GM12874 (cell line): ENCODE results near the gene KANSL1L.

Experiments used
- TF ChIP-seq, protein P1 (sequence below): IDR thresholded peaks from 2 replicates; pipeline ENCODE4 v1.5.1; 2011; ENCODE audit warnings: low read depth, mild to moderate bottlenecking, control low read depth, low read length, moderate library complexity; ENCODE audit not compliant: insufficient read depth

Gene KANSL1L

DNA sequence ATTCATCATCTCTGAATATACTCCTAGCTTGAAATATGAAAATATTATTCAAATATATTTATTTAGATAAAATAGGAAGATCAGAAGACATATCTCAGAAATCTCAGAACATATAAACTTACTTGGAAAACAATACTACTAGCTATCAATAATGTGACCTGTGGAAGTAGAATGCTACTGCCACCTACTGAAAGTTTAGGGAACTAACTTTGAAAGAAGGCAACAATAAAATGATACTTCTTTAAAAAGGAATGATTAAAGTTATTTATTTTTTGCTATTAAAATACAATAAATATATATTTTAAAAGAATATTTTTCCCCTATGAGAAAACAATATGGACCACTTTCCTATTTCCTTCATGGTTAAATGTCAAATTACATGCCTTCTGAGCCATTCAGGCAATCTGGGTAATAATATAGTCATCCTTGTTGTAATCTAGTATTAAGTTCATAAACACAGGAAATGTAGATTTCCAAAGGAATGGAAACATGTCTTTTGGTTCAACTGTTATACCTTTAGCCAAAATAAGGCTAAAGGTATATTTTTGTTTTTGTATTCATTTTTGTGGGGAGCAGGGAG, 28.1 kb upstream of the KANSL1L start:
- TF ChIP-seq, protein P1, sequence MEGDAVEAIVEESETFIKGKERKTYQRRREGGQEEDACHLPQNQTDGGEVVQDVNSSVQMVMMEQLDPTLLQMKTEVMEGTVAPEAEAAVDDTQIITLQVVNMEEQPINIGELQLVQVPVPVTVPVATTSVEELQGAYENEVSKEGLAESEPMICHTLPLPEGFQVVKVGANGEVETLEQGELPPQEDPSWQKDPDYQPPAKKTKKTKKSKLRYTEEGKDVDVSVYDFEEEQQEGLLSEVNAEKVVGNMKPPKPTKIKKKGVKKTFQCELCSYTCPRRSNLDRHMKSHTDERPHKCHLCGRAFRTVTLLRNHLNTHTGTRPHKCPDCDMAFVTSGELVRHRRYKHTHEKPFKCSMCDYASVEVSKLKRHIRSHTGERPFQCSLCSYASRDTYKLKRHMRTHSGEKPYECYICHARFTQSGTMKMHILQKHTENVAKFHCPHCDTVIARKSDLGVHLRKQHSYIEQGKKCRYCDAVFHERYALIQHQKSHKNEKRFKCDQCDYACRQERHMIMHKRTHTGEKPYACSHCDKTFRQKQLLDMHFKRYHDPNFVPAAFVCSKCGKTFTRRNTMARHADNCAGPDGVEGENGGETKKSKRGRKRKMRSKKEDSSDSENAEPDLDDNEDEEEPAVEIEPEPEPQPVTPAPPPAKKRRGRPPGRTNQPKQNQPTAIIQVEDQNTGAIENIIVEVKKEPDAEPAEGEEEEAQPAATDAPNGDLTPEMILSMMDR = peak; percentile 25; the same call in 1 of the 2 replicates

DNA sequence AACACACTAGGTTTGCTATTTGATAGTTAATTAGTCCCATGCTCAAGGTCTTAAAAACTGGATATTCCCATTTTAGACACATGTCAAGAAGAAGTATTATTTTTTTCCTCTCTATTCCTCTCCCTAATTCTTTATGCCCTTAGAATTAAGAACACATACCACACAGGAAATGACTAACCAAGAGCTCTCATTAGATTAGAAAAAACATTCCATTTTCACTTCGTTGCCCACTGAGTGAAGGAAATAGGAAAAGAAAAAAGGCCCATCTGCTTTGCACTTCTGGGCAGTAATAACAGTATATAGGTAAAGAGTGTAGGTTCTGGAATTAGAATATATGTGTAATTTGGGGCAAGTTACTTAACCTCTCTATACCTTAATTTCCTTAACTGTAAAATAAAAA, 27.1 kb upstream of the KANSL1L start:
- TF ChIP-seq, protein P1 = no peak

DNA sequence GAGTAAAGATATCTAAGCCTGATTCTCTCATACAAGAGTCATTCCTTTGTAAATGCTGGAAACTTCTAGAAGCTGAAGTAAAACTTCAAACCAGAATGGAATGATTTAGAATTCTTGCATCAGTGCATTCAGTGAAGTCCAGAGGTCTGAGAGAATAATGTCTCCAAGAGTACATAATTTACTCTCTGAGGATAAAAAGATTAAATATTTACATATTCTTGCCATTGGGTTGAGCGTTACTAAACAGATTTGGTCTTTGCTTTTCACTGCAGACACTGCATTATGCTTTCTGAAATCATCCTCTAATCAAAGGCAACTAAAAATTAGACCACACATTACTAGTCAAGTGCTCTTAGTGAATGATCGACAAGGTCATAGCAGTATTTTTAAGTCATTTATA, 26.5 kb upstream of the KANSL1L start:
- TF ChIP-seq, protein P1 = no peak

DNA sequence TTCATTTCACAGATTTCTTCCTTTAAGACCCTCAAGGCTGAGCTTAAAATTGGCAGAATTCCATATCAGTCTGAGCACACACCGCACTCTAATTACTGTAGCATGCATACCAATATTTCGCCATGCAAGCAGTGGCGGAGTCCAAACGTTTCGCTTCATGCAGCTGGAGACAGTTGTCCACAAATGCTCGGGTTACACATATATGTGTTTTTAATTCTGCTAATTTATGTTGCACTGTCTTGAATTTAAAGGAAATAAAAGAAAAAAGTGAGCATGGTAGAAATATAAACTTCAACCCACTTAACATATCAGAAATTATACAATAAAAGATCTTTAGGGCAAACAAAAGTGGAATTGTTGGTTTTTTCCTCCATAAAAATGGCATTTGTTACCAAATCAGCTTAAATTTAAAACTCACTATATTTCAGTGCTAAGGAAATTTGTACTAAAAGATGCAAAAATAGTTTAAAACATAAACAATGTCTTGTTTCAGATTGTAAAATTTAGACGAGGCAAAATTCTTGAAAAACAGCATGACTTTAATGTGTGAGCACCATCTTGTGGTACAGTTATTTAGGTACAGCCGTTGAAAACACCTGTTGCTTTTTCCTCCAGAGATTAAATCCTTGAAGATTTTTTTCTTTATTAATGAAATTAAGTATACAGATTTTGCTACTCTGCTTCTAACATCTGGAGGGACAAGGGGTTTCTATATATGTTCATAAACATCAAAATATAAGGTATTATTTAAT, 24.1 kb upstream of the KANSL1L start:
- TF ChIP-seq, protein P1 = peak; percentile 27; the same call in 1 of the 2 replicates

- TF ChIP-seq, protein P1 = no peak
These were observed 19.1 kb upstream of the KANSL1L start for GRCh38 chr2:210190345-210190744.

DNA sequence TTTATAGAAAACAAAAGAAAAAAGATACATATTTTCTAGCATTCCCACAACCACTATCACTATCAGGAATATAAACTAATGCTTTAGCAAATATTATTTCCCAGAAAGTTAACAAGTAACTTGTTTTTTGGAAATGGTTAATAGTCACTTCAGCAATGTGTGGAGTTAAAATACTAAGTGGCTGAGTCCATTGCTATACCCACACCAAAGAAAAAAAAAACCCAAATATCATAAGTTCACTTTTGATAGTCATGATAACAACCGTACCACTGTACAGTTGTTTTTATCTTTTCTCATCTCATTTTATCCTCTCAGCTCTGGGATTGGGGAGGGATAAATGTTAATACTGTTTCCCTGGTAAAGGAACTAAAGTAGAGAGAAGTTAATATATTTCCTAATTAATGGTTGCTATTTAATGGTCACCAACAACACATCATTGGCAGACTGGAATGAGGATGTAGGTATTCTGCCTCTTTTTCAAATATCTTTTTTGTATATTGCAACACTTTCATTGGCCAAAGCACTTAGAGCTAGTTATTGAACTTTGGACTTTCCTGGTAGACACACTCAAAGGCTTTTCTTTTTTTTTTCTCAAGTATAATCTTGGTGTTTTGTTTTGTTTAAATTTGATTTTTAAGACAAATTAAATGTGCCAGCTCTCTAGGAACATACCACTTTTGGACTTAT, 18.4 kb upstream of the KANSL1L start:
- TF ChIP-seq, protein P1 = no peak

GRCh38 chr2:210188755-210189154, 17.5 kb upstream of the KANSL1L start:
- TF ChIP-seq, protein P1 = no peak
